HFF-Myc (cell line): Measurements from ENCODE around the gene AMER3.

ENCODE experiments used
- DNase-seq: peaks from one replicate; pipeline ENCODE4 v3.0.0-alpha.2; 2011; ENCODE audit warnings: low read depth; ENCODE audit errors: extremely low read depth
- H3K4me3 ChIP-seq: replicated peaks from 2 replicates; pipeline ENCODE4 v1.5.1; 2011; ENCODE audit warnings: low read depth, mild to moderate bottlenecking, control low read depth, low read length
- CTCF ChIP-seq: IDR thresholded peaks from 2 replicates; pipeline ENCODE4 v1.5.1; 2012; ENCODE audit warnings: mild to moderate bottlenecking, low read depth, low read length, control low read depth; ENCODE audit errors: missing control alignments

AMER3 gene

GRCh38 chr2:130766711-130767407 lies 11.5 kb downstream of the AMER3 start:
- DNase-seq = no peak
- TF ChIP-seq CTCF = no peak
- no peak overlapping the region for H3K4me3 ChIP-seq

- H3K4me3 ChIP-seq = no peak overlapping the region
- no peak for TF ChIP-seq CTCF
- no peak for DNase-seq
Observed at GRCh38 chr2:130767408-130767775, 12.1 kb downstream of the AMER3 start.

GRCh38 chr2:130768191-130768855 lies 13.0 kb downstream of the AMER3 start:
- TF ChIP-seq CTCF = no peak
- no peak for DNase-seq

GRCh38 chr2:130769343-130769907 lies 14.1 kb downstream of the AMER3 start:
- no peak for DNase-seq
- TF ChIP-seq CTCF = no peak
- H3K4me3 ChIP-seq = no peak overlapping the region

More at GRCh38 chr2:130768191-130768855, 13.0 kb downstream of the AMER3 start:
- no peak overlapping the region for H3K4me3 ChIP-seq

- no peak overlapping the region for H3K4me3 ChIP-seq
- no peak for DNase-seq
- TF ChIP-seq CTCF = no peak
Observed at GRCh38 chr2:130776550-130776949, 21.2 kb downstream of the AMER3 start.

- DNase-seq = no peak
- no peak overlapping the region for H3K4me3 ChIP-seq
- TF ChIP-seq CTCF = no peak
Observed at GRCh38 chr2:130778781-130779180, 23.4 kb downstream of the AMER3 start.
